GM12878 (cell line): ENCODE results near the gene MGRN1. TPM values are rescaled to one million over a fixed set of nuclear protein-coding genes. Genes with fewer than 3 reads are reported as not detected.

ENCODE experiments used
- ATF7 ChIP-seq: fragments of 450-650 bp; IDR thresholded peaks from 2 replicates; pipeline ENCODE4 v1.6.1; 2016; ENCODE audit warnings: low read depth, mild to moderate bottlenecking
- BMI1 ChIP-seq: fragments of 450-650 bp; IDR thresholded peaks from 2 replicates; pipeline ENCODE4 v1.6.1; 2016; ENCODE audit warnings: mild to moderate bottlenecking, moderate library complexity, borderline replicate concordance
- CBFB ChIP-seq: IDR thresholded peaks from 2 replicates; pipeline ENCODE4 v1.6.1; 2016; ENCODE audit warnings: antibody characterized with exemption, low read depth
- CBX5 ChIP-seq: sonication (generic); IDR thresholded peaks from 2 replicates; pipeline ENCODE4 v1.6.1; 2016; ENCODE audit warnings: low read depth, moderate library complexity, mild to moderate bottlenecking, inconsistent platforms
- CREM ChIP-seq: IDR thresholded peaks from 2 replicates; pipeline ENCODE4 v1.6.1; 2014; ENCODE audit warnings: antibody characterized with exemption, low read depth
- HCFC1 ChIP-seq: fragments of 150-350 bp; IDR thresholded peaks from 2 replicates; pipeline ENCODE4 v1.6.1; 2014; ENCODE audit warnings: low read length
- KDM1A ChIP-seq: fragments of 200-600 bp; sonication (generic); IDR thresholded peaks from 2 replicates; pipeline ENCODE4 v1.6.1; 2016; ENCODE audit warnings: borderline replicate concordance
- MTA2 ChIP-seq: fragments of 450-650 bp; IDR thresholded peaks from 2 replicates; pipeline ENCODE4 v1.6.1; 2016; ENCODE audit warnings: low read depth, mild to moderate bottlenecking, moderate library complexity
- MTA3 ChIP-seq: IDR thresholded peaks from 2 replicates; pipeline ENCODE4 v1.6.1; 2012; ENCODE audit warnings: low read length, inconsistent platforms, borderline replicate concordance
- MXI1 ChIP-seq: fragments of 150-350 bp; IDR thresholded peaks from 2 replicates; pipeline ENCODE4 v1.6.1; 2011; ENCODE audit warnings: low read depth, mild to moderate bottlenecking, inconsistent platforms, low read length, improper control_type of control experiment
- MYC ChIP-seq: IDR thresholded peaks from 2 replicates; pipeline ENCODE4 v1.6.1; 2011; ENCODE audit warnings: mild to moderate bottlenecking, low read length, moderate library complexity, inconsistent platforms; ENCODE audit not compliant: insufficient read depth, insufficient replicate concordance, insufficient read length, severe bottlenecking
- NBN ChIP-seq: fragments of 450-650 bp; IDR thresholded peaks from 2 replicates; pipeline ENCODE4 v1.6.1; 2016
- NFYA ChIP-seq: IDR thresholded peaks from 2 replicates; pipeline ENCODE4 v1.6.1; 2011; ENCODE audit warnings: low read depth, mild to moderate bottlenecking, low read length, improper control_type of control experiment, borderline replicate concordance
- NRF1 ChIP-seq: conservative IDR thresholded peaks from 2 replicates; pipeline ENCODE4 v1.6.1; 2011; ENCODE audit warnings: mild to moderate bottlenecking, low read depth, low read length, improper control_type of control experiment
- PAX5 ChIP-seq: IDR thresholded peaks from 2 replicates; pipeline ENCODE4 v1.6.1; 2011; ENCODE audit warnings: low read depth, low read length, borderline replicate concordance
- POLR2AphosphoS5 ChIP-seq: IDR thresholded peaks from 2 replicates; pipeline ENCODE4 v1.6.1; 2011; ENCODE audit warnings: mild to moderate bottlenecking, low read length, inconsistent platforms
- POU2F2 ChIP-seq: IDR thresholded peaks from 3 replicates; pipeline ENCODE4 v1.6.1; 2011; ENCODE audit warnings: low read depth, mild to moderate bottlenecking, low read length, borderline replicate concordance
- PRDM15 ChIP-seq: fragments of 450-650 bp; formaldehyde crosslinking; IDR thresholded peaks from 2 replicates; pipeline ENCODE4 v1.4.0; 2020; ENCODE audit warnings: mild to moderate bottlenecking, moderate library complexity
- RELA ChIP-seq: fragments of 450-650 bp; IDR thresholded peaks from 2 replicates; pipeline ENCODE4 v1.8.0; 2014; ENCODE audit warnings: borderline replicate concordance; ENCODE audit not compliant: partially characterized antibody
- USF1 ChIP-seq: IDR thresholded peaks from 2 replicates; pipeline ENCODE4 v1.6.1; 2011; ENCODE audit warnings: borderline replicate concordance, low read depth, mild to moderate bottlenecking, moderate library complexity, mixed read lengths, low read length; ENCODE audit not compliant: insufficient read depth; ENCODE audit errors: extremely low read length
- WRNIP1 ChIP-seq: IDR thresholded peaks from 2 replicates; pipeline ENCODE4 v1.6.1; 2011; ENCODE audit warnings: low read depth, low read length, improper control_type of control experiment, borderline replicate concordance
- ZBED1 ChIP-seq: IDR thresholded peaks from 2 replicates; pipeline ENCODE4 v1.6.1; 2016; ENCODE audit warnings: borderline replicate concordance
- ZZZ3 ChIP-seq: IDR thresholded peaks from 2 replicates; pipeline ENCODE4 v1.6.1; 2011; ENCODE audit warnings: low read depth; ENCODE audit not compliant: control insufficient read depth, insufficient read length
- polyA plus RNA-seq, 11 experiments: library from polyadenylated mRNA; depleted of rRNA in 4 of 11; unstranded in 6 of 11; stranded (reverse) in 5 of 11; fragments of >200 nt; fragmentation: Nextera tagmentation in 4 of 11; fragmentation: Illumina TruSeq in 1 of 11; extraction: Ambion mirVana in 4 of 11; extraction: Trizol in 1 of 11; gene quantifications; 1 replicate in 1 of 11; 2 replicates in 10 of 11; pipeline versions ENCODE4 v1.2.1 to v1.2.3, GENCODE V29; 2011 to 2016; ENCODE audit warnings: inconsistent platforms in 2 of 11, missing spikeins in 2 of 11, low read depth in 1 of 11
- total RNA-seq, 4 experiments: library from RNA; depleted of rRNA in 3 of 4; stranded (reverse); fragments of >200 nt in 3 of 4; fragmentation: Illumina TruSeq in 1 of 4; extraction: Trizol in 1 of 4; gene quantifications; 2 replicates each; pipeline versions ENCODE4 v1.2.1 to v1.2.3, GENCODE V29; 2013 to 2021
- TF ChIP-seq, protein P1 (sequence below): IDR thresholded peaks from 2 replicates; pipeline ENCODE4 v1.6.1; 2011; ENCODE audit warnings: low read depth, mild to moderate bottlenecking, low read length, moderate library complexity, borderline replicate concordance; ENCODE audit errors: extremely low read depth
- TF ChIP-seq, protein P2 (sequence below): fragments of 450-650 bp; IDR thresholded peaks from 2 replicates; pipeline ENCODE4 v1.6.1; 2017; ENCODE audit warnings: low read depth, mild to moderate bottlenecking, moderate library complexity

The MGRN1 gene
- total and polyA plus RNA-seq, 10 of the 15 experiments (the other 5 are each of a cell fraction or from before 2014, with no cell fraction given): 0.35 to 86.7 (median 14.6) TPM

GRCh38 chr16:4624015-4624826 is at the start of gene MGRN1 (continued):
- TF ChIP-seq RELA (peak; percentile 22), MXI1 (no peak), CREM (peak; percentile 64; the same call in 1 of the 2 replicates), ZBED1 (no peak), CBX5 (no peak), NBN (peak; percentile 95), USF1 (no peak), ATF7 (peak; percentile 100), BMI1 (no peak), PRDM15 (CRISPR knock-in tag) (no peak), POLR2AphosphoS5 (peak; percentile 46; the same call in 1 of the 2 replicates), CBFB (peak; percentile 77), NFYA (no peak), NRF1 (no peak), HCFC1 (peak; percentile 96), KDM1A (no peak), ZZZ3 (no peak), PAX5 (no peak), POU2F2 (no peak), MTA3 (no peak), MTA2 (0 out of 2 replicates have a peak, but pooled peaks have one; percentile 49), MYC (no peak), WRNIP1 (no peak)
- TF ChIP-seq, protein P1, sequence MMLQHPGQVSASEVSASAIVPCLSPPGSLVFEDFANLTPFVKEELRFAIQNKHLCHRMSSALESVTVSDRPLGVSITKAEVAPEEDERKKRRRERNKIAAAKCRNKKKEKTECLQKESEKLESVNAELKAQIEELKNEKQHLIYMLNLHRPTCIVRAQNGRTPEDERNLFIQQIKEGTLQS: no peak
- TF ChIP-seq, protein P2, sequence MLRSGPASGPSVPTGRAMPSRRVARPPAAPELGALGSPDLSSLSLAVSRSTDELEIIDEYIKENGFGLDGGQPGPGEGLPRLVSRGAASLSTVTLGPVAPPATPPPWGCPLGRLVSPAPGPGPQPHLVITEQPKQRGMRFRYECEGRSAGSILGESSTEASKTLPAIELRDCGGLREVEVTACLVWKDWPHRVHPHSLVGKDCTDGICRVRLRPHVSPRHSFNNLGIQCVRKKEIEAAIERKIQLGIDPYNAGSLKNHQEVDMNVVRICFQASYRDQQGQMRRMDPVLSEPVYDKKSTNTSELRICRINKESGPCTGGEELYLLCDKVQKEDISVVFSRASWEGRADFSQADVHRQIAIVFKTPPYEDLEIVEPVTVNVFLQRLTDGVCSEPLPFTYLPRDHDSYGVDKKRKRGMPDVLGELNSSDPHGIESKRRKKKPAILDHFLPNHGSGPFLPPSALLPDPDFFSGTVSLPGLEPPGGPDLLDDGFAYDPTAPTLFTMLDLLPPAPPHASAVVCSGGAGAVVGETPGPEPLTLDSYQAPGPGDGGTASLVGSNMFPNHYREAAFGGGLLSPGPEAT: peak; percentile 94
